HL-60 (cell line): Measurements from ENCODE around the gene SHISA2.

ENCODE experiments used
- DNase-seq, 2 experiments: peaks; one replicate each; pipeline ENCODE4 v3.0.0-alpha.2; 2010 to 2020; ENCODE audit warnings: low read depth in 1 of 2, low spot score in 1 of 2
- H3K27ac ChIP-seq: fragments of 250-450 bp; sonication (Bioruptor Pico); replicated peaks from 2 replicates; pipeline ENCODE4 v1.5.1; 2020; ENCODE audit warnings: mild to moderate bottlenecking, moderate library complexity
- H3K27me3 ChIP-seq: fragments of 250-450 bp; sonication (Bioruptor Pico); 2 replicates; pipeline ENCODE4 v1.5.1; 2021; ENCODE audit warnings: mild to moderate bottlenecking, moderate library complexity; ENCODE audit not compliant: insufficient read depth, poor library complexity, severe bottlenecking
- H3K4me3 ChIP-seq: replicated peaks from 2 replicates; pipeline ENCODE4 v1.5.1; 2011; ENCODE audit warnings: mild to moderate bottlenecking, control low read depth, low read length; ENCODE audit not compliant: insufficient read depth
- CTCF ChIP-seq: IDR thresholded peaks from one replicate; pipeline ENCODE4 v1.5.1; 2011; ENCODE audit warnings: low read length, control low read depth, inconsistent platforms; ENCODE audit not compliant: insufficient read depth
- GABPA ChIP-seq: IDR thresholded peaks from 2 replicates; pipeline ENCODE4 v1.6.1; 2012; ENCODE audit warnings: low read depth
- POLR2AphosphoS5 ChIP-seq: IDR thresholded peaks from 2 replicates; pipeline ENCODE4 v1.6.1; 2012; ENCODE audit warnings: low read depth
- REST ChIP-seq: IDR thresholded peaks from 2 replicates; pipeline ENCODE4 v1.6.1; 2012; ENCODE audit warnings: low read depth; ENCODE audit not compliant: insufficient replicate concordance
- SPI1 ChIP-seq: IDR thresholded peaks from 2 replicates; pipeline ENCODE4 v1.6.1; 2012; ENCODE audit warnings: low read depth, mild to moderate bottlenecking, borderline replicate concordance

SHISA2 gene

GRCh38 chr13:26025196-26025595 lies 26.6 kb downstream of the SHISA2 start:
- no peak for TF ChIP-seq POLR2AphosphoS5
- TF ChIP-seq CTCF: no peak
- TF ChIP-seq GABPA: no peak
- no peak for TF ChIP-seq SPI1
- no peak for TF ChIP-seq REST
- no peak for DNase-seq
- no peaks in the 10 kb centered on the region for H3K27me3 ChIP-seq
- no peak overlapping the region for H3K27ac ChIP-seq
- no peak overlapping the region for H3K4me3 ChIP-seq

- Histone ChIP-seq H3K4me3 (no peak overlapping the region), H3K27ac (no peak overlapping the region), H3K27me3 (no peaks in the 10 kb centered on the region)
- TF ChIP-seq REST: no peak
- TF ChIP-seq POLR2AphosphoS5: no peak
- TF ChIP-seq CTCF: no peak
- TF ChIP-seq SPI1: no peak
- no peak for TF ChIP-seq GABPA
- no peak for DNase-seq
Measured at GRCh38 chr13:26024558-26024957, 27.3 kb downstream of the SHISA2 start.

- no peak overlapping the region for H3K27ac ChIP-seq
- TF ChIP-seq POLR2AphosphoS5 (no peak), CTCF (no peak), SPI1 (no peak), GABPA (no peak), REST (no peak)
- no peak overlapping the region for H3K4me3 ChIP-seq
- no peak for DNase-seq
- no peaks in the 10 kb centered on the region for H3K27me3 ChIP-seq
Measured at GRCh38 chr13:26022538-26023292, 29.1 kb downstream of the SHISA2 start.
